Measurements from ENCODE around the gene ZGRF1.

Gene ZGRF1

DNA sequence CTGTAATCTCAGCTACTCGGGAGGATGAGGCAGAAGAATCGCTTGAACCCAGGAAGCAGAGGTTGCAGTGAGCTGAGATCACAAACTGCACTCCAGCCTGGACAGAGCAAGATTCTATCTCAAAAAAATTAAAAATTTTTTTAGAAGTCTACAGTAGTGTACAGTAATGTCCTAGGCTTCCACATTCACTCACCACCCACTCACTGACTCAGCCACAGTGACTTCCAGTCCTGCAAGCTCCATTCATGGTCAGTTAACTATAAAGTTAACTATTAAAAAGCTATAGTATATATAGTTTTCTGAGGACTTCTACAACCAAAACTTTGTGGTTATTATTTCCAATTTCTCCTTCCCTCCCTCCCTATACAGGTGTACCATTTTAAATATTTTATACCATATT lies 86.0 kb downstream of the ZGRF1 start:
- TF ChIP-seq, protein P1, sequence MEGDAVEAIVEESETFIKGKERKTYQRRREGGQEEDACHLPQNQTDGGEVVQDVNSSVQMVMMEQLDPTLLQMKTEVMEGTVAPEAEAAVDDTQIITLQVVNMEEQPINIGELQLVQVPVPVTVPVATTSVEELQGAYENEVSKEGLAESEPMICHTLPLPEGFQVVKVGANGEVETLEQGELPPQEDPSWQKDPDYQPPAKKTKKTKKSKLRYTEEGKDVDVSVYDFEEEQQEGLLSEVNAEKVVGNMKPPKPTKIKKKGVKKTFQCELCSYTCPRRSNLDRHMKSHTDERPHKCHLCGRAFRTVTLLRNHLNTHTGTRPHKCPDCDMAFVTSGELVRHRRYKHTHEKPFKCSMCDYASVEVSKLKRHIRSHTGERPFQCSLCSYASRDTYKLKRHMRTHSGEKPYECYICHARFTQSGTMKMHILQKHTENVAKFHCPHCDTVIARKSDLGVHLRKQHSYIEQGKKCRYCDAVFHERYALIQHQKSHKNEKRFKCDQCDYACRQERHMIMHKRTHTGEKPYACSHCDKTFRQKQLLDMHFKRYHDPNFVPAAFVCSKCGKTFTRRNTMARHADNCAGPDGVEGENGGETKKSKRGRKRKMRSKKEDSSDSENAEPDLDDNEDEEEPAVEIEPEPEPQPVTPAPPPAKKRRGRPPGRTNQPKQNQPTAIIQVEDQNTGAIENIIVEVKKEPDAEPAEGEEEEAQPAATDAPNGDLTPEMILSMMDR (IDR thresholded peaks at IDR 0.05; ENCODE audit: low read depth, low read length) = no peak
- no peak overlapping the region for H3K4me3 ChIP-seq (ENCODE audit: low read depth, low read length)

DNA sequence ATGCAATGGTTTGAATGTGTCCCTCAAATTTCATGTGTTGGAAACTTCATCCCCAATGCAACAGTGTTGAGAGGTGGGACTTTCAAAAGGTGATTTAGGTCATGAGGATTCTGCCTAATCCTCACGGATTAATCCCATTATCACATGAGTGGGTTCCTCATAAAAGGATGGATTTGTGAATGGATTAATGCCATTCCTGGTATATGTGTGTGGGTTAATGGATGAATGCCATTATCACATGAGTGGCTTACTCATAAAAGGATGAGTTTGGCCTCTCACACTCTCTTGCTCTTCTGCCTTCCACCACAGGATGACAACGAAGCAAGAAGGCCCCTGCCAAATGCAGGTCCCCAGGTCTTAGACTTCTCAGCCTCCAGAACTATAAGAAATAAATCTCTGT lies 90.2 kb downstream of the ZGRF1 start:
- TF ChIP-seq, protein P1 (IDR thresholded peaks at IDR 0.05; ENCODE audit: low read depth, low read length) = no peak

DNA sequence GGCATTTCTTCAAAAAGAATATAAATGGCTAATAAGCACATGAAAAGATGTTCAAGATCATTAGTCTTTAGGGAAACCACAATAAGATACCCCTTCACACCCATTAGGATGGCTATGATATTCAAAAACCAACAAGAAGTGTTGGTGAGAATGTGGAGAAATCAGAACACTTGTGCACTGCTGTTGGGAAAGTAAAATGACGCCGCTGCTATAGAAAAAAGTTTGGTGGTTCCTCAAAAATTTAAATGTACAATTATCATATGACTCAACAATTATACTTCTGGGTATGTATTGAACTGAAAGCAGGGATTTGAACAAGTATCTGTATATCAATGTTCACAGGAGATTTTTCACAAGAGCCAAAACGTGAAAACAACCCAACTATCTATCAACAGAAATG lies 91.4 kb downstream of the ZGRF1 start:
- TF ChIP-seq, protein P1 (IDR thresholded peaks at IDR 0.05; ENCODE audit: low read depth, low read length) = no peak
- H3K4me3 ChIP-seq (ENCODE audit: low read depth, low read length) = no peak overlapping the region

More for the DNA sequence above, 90.2 kb downstream of the ZGRF1 start:
- H3K4me3 ChIP-seq (ENCODE audit: low read depth, low read length) = no peak overlapping the region

DNA sequence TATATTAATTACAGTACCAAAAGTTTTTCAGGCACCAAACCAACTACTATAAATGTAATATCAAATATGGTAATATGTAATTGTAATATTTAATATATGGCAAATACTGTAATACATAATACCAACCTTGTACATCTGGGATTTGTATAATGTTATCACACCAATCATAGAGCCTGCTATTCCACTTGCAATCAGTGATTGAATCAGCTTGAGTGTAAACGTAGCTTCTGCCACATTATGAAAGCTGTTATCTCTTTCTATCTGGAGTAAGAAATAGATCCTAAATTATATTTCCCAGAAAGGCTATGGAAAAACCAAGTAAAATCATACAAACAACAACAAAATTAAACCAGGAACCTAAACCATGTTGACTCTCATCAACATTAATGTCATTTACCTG lies 96.0 kb downstream of the ZGRF1 start:
- TF ChIP-seq, protein P1 (IDR thresholded peaks at IDR 0.05; ENCODE audit: low read depth, low read length) = no peak
- no peak overlapping the region for H3K4me3 ChIP-seq (ENCODE audit: low read depth, low read length)

DNA sequence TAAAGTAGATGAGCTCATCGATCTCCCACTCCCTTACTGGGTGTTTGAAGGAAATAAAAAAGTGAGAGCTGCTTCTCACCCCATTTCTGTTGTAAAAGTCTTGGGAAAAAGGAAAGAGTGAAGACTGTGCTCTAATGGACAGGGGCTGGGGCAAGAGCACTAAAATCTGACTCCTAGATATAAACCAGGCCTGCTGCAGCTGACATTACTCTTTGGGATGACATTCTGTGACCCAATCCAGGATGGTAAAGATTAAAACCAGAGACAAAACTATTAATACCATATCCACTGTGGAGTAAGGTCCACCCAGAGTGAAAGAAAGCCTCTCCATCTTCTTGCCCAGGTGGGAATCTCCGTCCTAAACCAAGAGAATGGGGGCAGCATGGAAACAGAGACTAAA lies 100.6 kb downstream of the ZGRF1 start:
- TF ChIP-seq, protein P1 (IDR thresholded peaks at IDR 0.05; ENCODE audit: low read depth, low read length) = no peak
- no peak overlapping the region for H3K4me3 ChIP-seq (ENCODE audit: low read depth, low read length)

DNA sequence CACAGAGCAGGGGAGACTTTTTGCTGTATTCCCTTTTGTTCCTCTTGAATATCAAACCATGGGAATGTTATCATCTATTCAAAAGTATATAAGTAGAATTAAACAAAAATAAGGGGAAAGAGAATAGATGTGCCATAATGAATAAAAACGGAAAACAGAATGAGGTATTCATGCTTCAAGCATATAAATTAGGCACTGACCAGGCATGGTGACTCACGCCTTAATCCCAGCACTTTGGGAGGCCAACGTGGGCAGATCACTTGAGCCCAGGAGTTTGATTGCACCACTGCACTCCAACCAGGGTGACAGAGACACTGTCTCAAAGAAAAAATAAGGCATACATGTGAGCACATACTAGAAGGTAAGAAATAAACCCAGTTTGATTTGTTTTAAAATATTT lies 104.4 kb downstream of the ZGRF1 start:
- TF ChIP-seq, protein P1 (IDR thresholded peaks at IDR 0.05; ENCODE audit: low read depth, low read length) = no peak
- H3K4me3 ChIP-seq (ENCODE audit: low read depth, low read length) = no peak overlapping the region

DNA sequence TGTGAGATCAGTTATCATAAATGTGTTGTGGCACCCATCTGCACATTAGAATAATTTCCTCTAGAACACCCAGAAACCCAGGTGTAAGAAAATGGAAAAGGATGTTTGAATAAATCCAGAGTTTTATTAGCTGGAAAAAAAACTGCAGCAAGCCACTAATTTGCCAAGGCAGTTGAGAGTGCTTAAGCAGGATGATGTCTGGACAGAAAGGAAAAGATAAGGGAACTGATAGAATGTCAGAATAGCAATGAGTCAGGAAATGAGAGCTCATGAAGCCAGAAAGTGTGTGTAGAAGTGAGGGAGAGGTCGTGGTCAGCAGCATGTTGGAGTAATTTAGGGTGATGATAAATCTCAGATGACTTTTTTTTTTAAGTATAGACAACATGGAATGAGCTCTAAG lies 105.6 kb downstream of the ZGRF1 start:
- no peak overlapping the region for H3K4me3 ChIP-seq (ENCODE audit: low read depth, low read length)
- TF ChIP-seq, protein P1 (IDR thresholded peaks at IDR 0.05; ENCODE audit: low read depth, low read length) = no peak

All from WI38 (cell line).